GM21360 (cell line): ENCODE measurements around the gene FGF22.
"Not testable (repeated sequence)": the region's sequence is repeated elsewhere in the genome, so short reads cannot be mapped to it uniquely, and the experiment has no call there.

ENCODE experiments used
- ATAC-seq: cut with Tn5 transposase; IDR thresholded peaks from one replicate; pipeline ENCODE4 v1.9.1; 2021; ENCODE audit warnings: mild to moderate bottlenecking, moderate library complexity; ENCODE audit not compliant: unreplicated experiment

Gene FGF22

GRCh38 chr19:605061-605971 lies 34.4 kb upstream of the FGF22 start:
- ATAC-seq = not testable (repeated sequence)

GRCh38 chr19:607301-608154 lies 32.2 kb upstream of the FGF22 start:
- ATAC-seq = no peak

GRCh38 chr19:608155-609003 lies 31.3 kb upstream of the FGF22 start:
- no peak for ATAC-seq

GRCh38 chr19:609004-609346 lies 30.7 kb upstream of the FGF22 start:
- no peak for ATAC-seq

- no peak for ATAC-seq
Measured at GRCh38 chr19:610071-610800, 29.4 kb upstream of the FGF22 start.

GRCh38 chr19:610801-611480 lies 28.7 kb upstream of the FGF22 start:
- ATAC-seq = no peak

GRCh38 chr19:611481-611868 lies 28.2 kb upstream of the FGF22 start:
- no peak for ATAC-seq

GRCh38 chr19:612941-613340 lies 26.7 kb upstream of the FGF22 start:
- no peak for ATAC-seq

GRCh38 chr19:613732-614567 lies 25.7 kb upstream of the FGF22 start:
- no peak for ATAC-seq

- no peak for ATAC-seq
Measured at GRCh38 chr19:615619-616018, 24.1 kb upstream of the FGF22 start.

- ATAC-seq = no peak
Measured at GRCh38 chr19:616062-616700, 23.5 kb upstream of the FGF22 start.

GRCh38 chr19:616747-617526 lies 22.7 kb upstream of the FGF22 start:
- ATAC-seq = no peak

GRCh38 chr19:617551-618246 lies 22.0 kb upstream of the FGF22 start:
- no peak for ATAC-seq

- no peak for ATAC-seq
Measured at GRCh38 chr19:618247-618619, 21.4 kb upstream of the FGF22 start.

GRCh38 chr19:618674-619285 lies 20.9 kb upstream of the FGF22 start:
- no peak for ATAC-seq

GRCh38 chr19:619286-620002 lies 20.2 kb upstream of the FGF22 start:
- no peak for ATAC-seq
